ENCODE results near the gene FNDC1.
"Not testable (repeated sequence)": the region's sequence is repeated elsewhere in the genome, so short reads cannot be mapped to it uniquely, and the experiment has no call there.

Gene FNDC1

DNA sequence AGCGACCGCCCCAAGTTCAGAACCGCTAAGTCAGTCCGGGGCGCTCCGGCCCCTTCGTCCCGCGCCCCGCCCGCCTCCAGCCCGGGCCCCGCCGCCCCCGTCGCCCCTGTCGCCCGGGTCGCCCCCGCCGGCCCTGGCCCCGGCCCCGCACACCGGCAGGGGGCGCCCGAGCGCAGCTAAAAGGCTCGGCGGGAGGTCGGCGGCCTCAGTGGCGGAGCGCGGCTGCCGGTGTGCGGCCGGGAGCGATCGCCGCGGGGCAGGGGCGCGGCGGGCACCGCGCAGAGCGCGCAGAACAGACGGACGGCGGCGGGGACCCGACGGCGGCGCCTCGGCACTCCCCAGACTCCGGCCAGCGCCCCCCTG, at the start of gene FNDC1:
Gene FNDC1, plus strand, starts transcription at position 208 of the 363 bp plus-strand sequence. CDS start 197 bp downstream, outside the sequence.
- POLR2A ChIA-PET (ENCODE audit: low non-redundant PET), result no interaction called here
- CTCF ChIA-PET, result interaction anchor here (0.6 to 1.2 kb wide), 2 partner anchors 397 to 489 kb away, joined by 3 read pairs; no protein-coding TSS in a partner anchor
- TF ChIP-seq, protein P1, sequence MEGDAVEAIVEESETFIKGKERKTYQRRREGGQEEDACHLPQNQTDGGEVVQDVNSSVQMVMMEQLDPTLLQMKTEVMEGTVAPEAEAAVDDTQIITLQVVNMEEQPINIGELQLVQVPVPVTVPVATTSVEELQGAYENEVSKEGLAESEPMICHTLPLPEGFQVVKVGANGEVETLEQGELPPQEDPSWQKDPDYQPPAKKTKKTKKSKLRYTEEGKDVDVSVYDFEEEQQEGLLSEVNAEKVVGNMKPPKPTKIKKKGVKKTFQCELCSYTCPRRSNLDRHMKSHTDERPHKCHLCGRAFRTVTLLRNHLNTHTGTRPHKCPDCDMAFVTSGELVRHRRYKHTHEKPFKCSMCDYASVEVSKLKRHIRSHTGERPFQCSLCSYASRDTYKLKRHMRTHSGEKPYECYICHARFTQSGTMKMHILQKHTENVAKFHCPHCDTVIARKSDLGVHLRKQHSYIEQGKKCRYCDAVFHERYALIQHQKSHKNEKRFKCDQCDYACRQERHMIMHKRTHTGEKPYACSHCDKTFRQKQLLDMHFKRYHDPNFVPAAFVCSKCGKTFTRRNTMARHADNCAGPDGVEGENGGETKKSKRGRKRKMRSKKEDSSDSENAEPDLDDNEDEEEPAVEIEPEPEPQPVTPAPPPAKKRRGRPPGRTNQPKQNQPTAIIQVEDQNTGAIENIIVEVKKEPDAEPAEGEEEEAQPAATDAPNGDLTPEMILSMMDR (conservative IDR thresholded peaks at IDR 0.05; ENCODE audit: low read depth), result peak; percentile 38
- peak; percentile 21 for DNase-seq (ENCODE audit: low spot score)
- no peak within 1 kb of the TSS for H3K27ac ChIP-seq

DNA sequence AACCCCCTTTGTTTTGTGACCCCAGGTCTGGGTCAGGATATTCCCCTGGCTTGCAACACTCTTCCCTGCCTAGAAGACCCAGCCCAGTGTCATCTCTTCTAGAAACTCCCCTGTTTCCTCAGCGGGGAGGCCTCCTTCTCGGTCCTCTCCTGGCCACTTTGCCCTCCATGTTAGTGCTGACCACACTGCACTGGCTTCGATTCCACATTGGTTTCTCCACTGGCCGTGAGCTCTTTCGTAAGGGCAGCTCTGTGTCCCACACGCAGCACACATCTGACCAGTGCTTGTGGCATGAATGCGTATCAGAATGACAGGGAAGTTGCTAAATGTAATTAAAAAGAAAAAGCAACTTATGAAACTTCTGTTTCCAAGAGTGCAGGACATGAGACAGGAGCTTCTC, 49.4 kb upstream of the FNDC1 start:
- no peak for DNase-seq (ENCODE audit: low spot score)
- ChIA-PET CTCF (no interaction called here), POLR2A (ENCODE audit: low non-redundant PET) (no interaction called here)
- TF ChIP-seq, protein P1 (conservative IDR thresholded peaks at IDR 0.05; ENCODE audit: low read depth), result no peak
- no peak overlapping the region for H3K27ac ChIP-seq

DNA sequence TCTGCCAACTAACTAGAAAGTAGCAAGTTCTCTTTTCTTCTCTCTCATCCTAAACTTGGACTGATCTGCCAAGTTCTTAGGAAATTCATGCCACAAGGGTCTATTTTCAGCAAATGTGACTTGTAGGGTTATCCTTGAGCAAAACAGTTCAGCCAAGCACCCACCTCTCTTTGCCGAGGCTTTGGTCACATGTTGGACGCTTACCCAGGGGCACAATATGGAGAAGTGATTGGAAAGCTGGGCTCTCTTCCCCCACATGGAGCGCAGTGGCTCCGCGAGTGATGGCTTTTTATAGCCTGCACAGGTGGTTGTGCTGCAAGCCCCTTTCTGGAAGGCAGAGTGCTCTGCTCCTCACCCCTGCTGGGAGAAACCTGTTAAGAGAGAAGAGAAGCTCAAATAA, 47.7 kb upstream of the FNDC1 start:
- H3K27ac ChIP-seq, result no peak overlapping the region
- TF ChIP-seq, protein P1 (conservative IDR thresholded peaks at IDR 0.05; ENCODE audit: low read depth), result no peak
- DNase-seq (ENCODE audit: low spot score), result no peak
- POLR2A ChIA-PET (ENCODE audit: low non-redundant PET), result no interaction called here
- CTCF ChIA-PET, result interaction anchor here (0.7 to 1.1 kb wide), 3 partner anchors 13 to 29 kb away, joined by 3 read pairs; no protein-coding TSS in a partner anchor

DNA sequence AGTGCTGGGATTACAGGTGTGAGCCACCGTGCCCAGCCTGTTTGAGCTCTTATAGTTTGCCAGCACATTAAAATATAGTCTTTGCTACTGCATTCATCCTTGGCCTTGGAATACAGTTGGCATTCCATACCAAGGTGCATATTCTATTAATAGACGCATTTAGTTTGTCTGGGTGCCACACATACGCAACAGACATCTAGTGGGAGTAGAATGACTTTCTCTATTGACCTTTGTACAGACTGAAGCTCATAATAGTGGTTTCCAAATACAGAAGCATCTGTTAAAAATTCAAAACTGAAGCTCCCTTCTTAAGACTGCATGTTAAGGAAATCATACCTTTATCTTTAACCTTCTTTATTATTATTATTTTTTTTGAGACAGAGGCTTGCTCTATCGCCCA, 46.7 kb upstream of the FNDC1 start:
- CTCF ChIA-PET, result interaction anchor here (0.6 to 1.2 kb wide), 5 partner anchors 12 to 908 kb away, joined by 3 to 4 read pairs (median 3); no protein-coding TSS in a partner anchor

DNA sequence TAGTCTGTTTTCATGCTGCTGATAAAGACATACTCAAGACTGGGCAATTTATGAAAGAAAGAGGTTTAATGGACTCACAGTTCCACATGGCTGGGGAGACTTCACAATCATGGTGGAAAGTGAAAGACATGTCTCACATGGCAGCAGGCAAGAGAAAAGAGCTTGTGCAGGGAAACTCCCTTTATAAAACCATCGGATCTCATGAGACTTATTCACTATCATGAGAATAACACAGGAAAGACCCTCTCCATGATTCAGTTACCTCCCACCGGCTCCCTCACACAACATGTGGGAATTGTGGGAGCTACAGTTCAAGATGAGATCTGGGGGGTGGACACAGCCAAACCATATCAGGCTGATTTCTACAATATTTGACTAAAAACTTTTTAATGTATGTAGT, 45.4 kb upstream of the FNDC1 start:
- POLR2A ChIA-PET (ENCODE audit: low non-redundant PET); H3K27ac ChIP-seq; DNase-seq (ENCODE audit: low spot score); CTCF ChIA-PET: not testable (repeated sequence)

More for the DNA sequence above, 46.7 kb upstream of the FNDC1 start:
- DNase-seq (ENCODE audit: low spot score), result no peak
- POLR2A ChIA-PET (ENCODE audit: low non-redundant PET), result no interaction called here
- TF ChIP-seq, protein P1 (conservative IDR thresholded peaks at IDR 0.05; ENCODE audit: low read depth), result no peak
- no peak overlapping the region for H3K27ac ChIP-seq

DNA sequence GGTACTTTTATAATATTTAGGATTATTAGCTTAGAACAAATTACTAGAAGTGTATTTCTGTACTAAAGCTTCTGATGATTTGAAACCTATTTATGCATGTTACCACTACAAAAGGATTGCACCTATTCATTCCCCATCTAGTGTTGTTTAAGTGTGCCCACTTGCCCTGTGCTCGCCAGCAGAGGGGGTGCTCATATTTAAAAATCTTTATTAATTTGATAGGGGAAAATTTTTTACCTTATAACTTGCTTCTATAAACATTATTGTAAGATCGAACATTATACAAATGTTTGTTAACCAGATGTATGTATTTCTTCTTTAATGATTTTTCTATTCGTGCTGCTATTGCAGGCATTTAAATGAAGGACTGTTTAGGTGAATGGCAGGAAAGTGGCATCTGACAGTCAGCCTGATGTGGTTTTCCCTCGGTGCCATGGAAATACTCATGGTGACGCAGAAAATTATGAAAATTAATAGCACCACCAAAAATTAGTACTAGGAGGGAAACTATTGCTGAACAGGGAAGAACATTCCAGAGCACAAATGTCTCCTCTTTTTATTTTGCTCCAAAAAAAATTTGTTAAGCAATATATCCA, 44.1 kb upstream of the FNDC1 start:
- CTCF ChIA-PET, result interaction anchor here (0.7 to 1.3 kb wide), 2 partner anchors 10 to 12 kb away, joined by 4 read pairs; no protein-coding TSS in a partner anchor

DNA sequence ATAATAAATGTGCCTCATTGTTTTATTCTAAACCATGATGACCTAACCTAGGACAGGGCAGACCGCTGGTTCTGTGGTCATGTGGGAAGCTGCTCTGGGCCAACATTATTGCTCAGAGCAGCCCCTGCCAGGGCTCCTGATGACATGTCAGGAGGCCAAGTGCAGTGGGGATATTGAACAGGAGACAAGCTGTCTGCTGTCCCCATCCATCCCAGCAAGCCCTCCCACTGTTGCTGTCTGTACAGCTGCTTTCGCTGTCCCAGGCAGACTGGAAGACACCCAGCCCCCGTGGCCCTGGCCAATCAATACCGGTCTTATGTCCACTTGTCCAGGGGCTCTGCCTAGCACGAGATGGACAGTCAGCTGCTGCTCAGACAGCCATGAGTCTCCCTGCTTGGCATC, 43.2 kb upstream of the FNDC1 start:
- DNase-seq (ENCODE audit: low spot score), result no peak
- ChIA-PET CTCF (interaction anchor here (0.7 to 1.3 kb wide), 2 partner anchors 9 to 13 kb away, joined by 4 read pairs; no protein-coding TSS in a partner anchor), POLR2A (ENCODE audit: low non-redundant PET) (no interaction called here)
- TF ChIP-seq, protein P1 (conservative IDR thresholded peaks at IDR 0.05; ENCODE audit: low read depth), result no peak
- no peak overlapping the region for H3K27ac ChIP-seq

More for the DNA sequence above, 44.1 kb upstream of the FNDC1 start:
- POLR2A ChIA-PET (ENCODE audit: low non-redundant PET), result no interaction called here
- H3K27ac ChIP-seq, result no peak overlapping the region
- TF ChIP-seq, protein P1 (conservative IDR thresholded peaks at IDR 0.05; ENCODE audit: low read depth), result peak; percentile 14; the same call in 1 of the 2 replicates
- no peak for DNase-seq (ENCODE audit: low spot score)

Measured in RWPE1 (cell line).